Stimulated activated CD8-positive, alpha-beta memory T cell treated with anti-CD3 and anti-CD28 coated beads, Interleukin-12 subunit alpha, Interleukin-12 subunit beta, amount 100 ng/mL, for 24 hours (primary cell): ENCODE data around the gene CHRDL2.

Source experiments
- DNase-seq: peaks from one replicate; pipeline ENCODE4 v3.0.0-alpha.2; 2020; ENCODE audit errors: extremely low read depth

CHRDL2 gene

GRCh38 chr11:74748211-74749126 lies 17.2 kb upstream of the CHRDL2 start, which contains the start of gene RNF169:
TSS of gene RNF169 (plus strand) at chr11:74748849. CDS start at chr11:74748881, 32 bp downstream.
- peak; percentile 63 for DNase-seq

DNA sequence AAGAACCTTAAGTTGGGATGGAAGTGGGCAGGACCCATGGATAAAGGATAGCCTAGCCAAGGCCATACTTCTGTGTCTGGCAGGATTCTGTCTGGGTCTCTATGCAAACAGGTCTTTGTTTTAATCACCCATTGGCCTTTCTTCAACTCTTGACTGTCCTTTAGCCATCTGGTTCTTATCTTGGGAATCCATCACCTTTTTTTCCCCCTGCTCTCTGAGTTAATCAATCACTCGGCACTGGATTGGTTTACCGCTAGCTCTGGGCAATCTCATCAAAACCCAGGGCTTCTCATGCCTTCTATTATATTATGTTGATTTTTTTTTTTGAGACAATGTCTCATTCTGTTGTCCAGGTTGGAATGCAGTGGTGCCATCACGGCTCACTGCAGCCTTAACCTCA lies 15.6 kb upstream of the CHRDL2 start:
- no peak for DNase-seq

DNA sequence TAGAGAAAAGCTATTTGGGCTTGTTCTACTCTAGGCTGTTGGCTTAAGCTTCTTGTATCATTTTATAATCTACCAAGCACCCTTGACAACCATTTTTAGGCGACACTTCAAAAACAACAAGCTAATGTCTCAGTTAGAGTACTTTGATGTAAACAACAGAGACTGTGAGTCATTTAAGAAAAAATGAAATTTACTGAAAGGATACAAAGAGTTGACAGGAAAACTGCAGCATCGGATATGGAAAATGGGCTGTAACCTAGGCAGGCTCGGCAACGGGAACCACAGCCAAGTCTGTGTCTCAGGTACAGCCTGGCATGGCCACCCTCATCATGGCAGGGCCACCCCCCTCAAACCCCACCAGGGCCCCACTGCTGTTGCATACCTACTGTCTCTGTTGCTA lies 13.1 kb upstream of the CHRDL2 start:
- no peak for DNase-seq

GRCh38 chr11:74743640-74744039 lies 12.4 kb upstream of the CHRDL2 start:
- no peak for DNase-seq

- DNase-seq, result no peak
Observed at GRCh38 chr11:74742070-74742469, 10.8 kb upstream of the CHRDL2 start.

- no peak for DNase-seq
Observed at GRCh38 chr11:74739546-74740270, 8.5 kb upstream of the CHRDL2 start.

DNA sequence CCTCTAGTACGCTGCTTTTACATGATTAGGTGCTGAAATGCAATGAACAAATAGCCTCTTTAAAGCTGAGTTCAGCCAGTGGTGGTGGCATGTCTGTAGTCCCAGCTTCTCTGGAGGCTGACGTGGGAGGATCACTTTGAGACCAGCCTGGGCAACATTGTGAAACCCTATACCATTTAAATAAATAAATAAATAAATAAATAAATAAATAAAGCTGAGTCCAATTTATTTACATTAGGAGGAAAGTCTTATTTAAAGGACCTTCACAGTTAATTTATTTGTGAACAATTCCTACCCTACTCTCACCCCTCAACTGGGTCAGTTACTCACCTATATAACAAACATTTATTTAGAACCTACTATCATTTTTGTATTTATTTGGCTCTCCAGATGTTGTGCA lies 4.8 kb upstream of the CHRDL2 start:
- DNase-seq, result no peak

DNA sequence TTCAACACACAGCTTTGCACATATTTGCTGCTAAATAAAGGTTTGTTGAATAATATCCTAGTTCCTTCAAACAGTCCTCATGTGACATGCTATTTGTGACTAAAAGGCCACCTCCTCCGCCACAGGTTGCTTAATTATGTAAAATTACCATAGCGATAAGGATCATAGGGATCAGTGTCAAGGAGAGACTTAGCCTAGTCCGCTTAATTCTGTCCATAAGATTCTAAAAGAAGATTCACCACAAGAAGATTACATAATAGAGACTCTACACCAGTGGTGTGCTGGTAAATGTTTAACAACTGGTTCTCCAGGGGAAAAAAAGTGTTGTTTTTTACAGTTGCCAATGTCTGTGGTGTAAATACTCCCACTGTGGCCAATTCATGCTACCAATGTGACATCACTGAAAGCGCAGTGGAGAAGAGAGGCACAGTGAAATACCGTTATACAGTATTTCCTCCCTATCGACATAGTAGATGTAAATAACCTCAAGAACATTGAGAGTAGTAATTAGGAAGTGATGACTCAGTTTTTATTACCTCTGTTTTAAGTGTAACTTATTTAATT lies 4.2 kb upstream of the CHRDL2 start:
- DNase-seq, result no peak

DNA sequence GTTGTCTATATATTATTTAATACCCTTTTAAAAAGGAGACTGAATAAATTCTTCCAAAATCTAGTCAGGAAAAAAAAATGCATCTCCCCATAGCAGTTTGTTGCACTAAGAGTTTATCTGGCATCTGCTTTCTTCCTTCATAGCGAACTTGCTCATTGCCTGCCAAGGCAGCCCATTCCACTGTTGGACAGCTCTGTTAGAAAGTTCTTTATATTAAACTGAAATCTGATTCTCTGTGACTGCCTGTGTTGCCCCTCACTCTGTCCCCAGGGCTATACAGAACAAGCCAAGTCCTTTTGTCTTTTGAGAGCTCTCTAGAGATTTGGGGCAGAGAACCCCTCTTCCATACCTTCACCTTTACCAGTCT lies 3.3 kb upstream of the CHRDL2 start:
- DNase-seq, result no peak

- no peak for DNase-seq
Observed at GRCh38 chr11:74730571-74731260, 510 bp downstream of the CHRDL2 start.

GRCh38 chr11:74729397-74729796 lies 1.8 kb downstream of the CHRDL2 start:
- DNase-seq, result no peak

- no peak for DNase-seq
Observed at GRCh38 chr11:74726547-74727182, 4.6 kb downstream of the CHRDL2 start.

GRCh38 chr11:74725701-74726100 lies 5.5 kb downstream of the CHRDL2 start:
- no peak for DNase-seq

- no peak for DNase-seq
Observed at GRCh38 chr11:74723511-74723910, 7.7 kb downstream of the CHRDL2 start.

- no peak for DNase-seq
Observed at GRCh38 chr11:74721479-74721835, 9.8 kb downstream of the CHRDL2 start.

GRCh38 chr11:74720596-74721478 lies 10.4 kb downstream of the CHRDL2 start:
- DNase-seq, result no peak

DNA sequence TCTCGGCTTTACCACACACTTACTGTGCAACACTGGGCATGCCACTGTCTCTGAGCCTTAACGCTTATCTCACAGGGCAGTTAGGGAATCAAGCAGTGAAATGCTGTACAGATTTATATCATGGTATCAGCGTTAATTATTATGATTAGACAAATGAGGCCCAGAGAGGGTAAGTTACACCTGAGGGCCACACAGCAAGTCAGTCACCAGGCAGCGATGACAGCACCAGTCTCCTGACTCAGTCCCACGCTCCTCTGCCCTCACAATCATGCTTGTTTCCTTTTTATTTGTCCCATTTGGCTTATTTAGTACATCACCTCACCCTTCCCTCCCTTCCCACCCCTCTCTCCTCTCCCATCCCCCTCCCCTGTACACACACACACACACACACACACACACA lies 12.2 kb downstream of the CHRDL2 start:
- DNase-seq, result no peak

GRCh38 chr11:74717221-74717969 lies 13.8 kb downstream of the CHRDL2 start:
- no peak for DNase-seq

- DNase-seq, result no peak
Observed at GRCh38 chr11:74714904-74715303, 16.3 kb downstream of the CHRDL2 start.

DNA sequence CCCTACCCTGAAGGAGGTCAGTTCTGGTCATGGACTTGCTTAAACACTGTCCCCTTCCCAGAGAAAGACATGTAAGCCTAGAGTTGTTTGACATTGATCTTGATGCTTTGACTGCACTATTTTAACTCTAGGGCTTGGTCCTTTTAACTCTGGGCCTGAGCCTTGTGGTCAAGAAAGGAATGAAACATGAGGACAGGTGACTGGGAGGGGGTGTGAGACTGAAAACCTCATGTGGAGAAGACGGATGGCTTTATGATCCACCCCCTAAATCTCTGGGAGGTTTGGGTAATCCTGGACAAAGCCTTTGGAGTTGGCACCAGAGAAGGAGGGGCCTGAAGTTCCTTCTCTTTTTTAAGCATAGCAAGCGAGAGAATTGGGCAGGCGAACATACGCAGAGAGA lies 17.5 kb downstream of the CHRDL2 start:
- DNase-seq, result no peak
